H1 (cell line): ENCODE results near the gene AAK1. TPM values are rescaled to one million over a fixed set of nuclear protein-coding genes. Genes with fewer than 3 reads are reported as not detected.

ENCODE experiments used
- CTCF ChIA-PET: fragments of 300-600 bp; sonication (Branson Sonifier 250); formaldehyde crosslinking; loops from one replicate; lab custom pipeline; 2021; ENCODE audit not compliant: partially characterized antibody; lab: Charles Lee
- POLR2A ChIA-PET: fragments of 300-600 bp; sonication (Branson Sonifier 250); formaldehyde crosslinking; loops from one replicate; lab custom pipeline; 2021; ENCODE audit warnings: inconsistent platforms; ENCODE audit not compliant: partially characterized antibody; lab: Charles Lee
- DNase-seq, 2 experiments: peaks; one replicate each; pipeline versions ENCODE4 v3.0.0 to v3.0.0-alpha.2; 2010 to 2022; ENCODE audit warnings: low spot score in 2 of 2, low read depth in 1 of 2, mixed read lengths in 1 of 2
- FAIRE-seq: peaks from 2 replicates; lab custom pipeline; 2011; peaks lifted over from hg19 to GRCh38; lab: Jason Lieb, UNC
- H2AFZ ChIP-seq: 2 replicates; pipeline ENCODE4 v1.8.1; 2012; ENCODE audit warnings: low read length, inconsistent platforms
- H2AK5ac ChIP-seq: 2 replicates; pipeline ENCODE4 v1.6.1; 2013; ENCODE audit warnings: low read depth, low read length
- H2BK120ac ChIP-seq: replicated peaks from 2 replicates; pipeline ENCODE3; 2013; ENCODE audit warnings: low read depth, low read length, inconsistent platforms
- H2BK12ac ChIP-seq: 2 replicates; pipeline ENCODE4 v1.6.1; 2013; ENCODE audit warnings: low read depth, low read length
- H2BK15ac ChIP-seq: 2 replicates; pipeline ENCODE4 v1.6.1; 2013; ENCODE audit warnings: low read length
- H2BK20ac ChIP-seq: 2 replicates; pipeline ENCODE4 v1.6.1; 2013; ENCODE audit warnings: low read length
- H2BK5ac ChIP-seq: 2 replicates; pipeline ENCODE4 v1.6.1; 2013; ENCODE audit warnings: low read depth, low read length
- H3K14ac ChIP-seq: 2 replicates; pipeline ENCODE4 v1.6.1; 2013; ENCODE audit warnings: inconsistent platforms; ENCODE audit not compliant: insufficient read length
- H3K18ac ChIP-seq: 2 replicates; pipeline ENCODE4 v1.6.1; 2013; ENCODE audit warnings: low read length; ENCODE audit errors: extremely low read depth
- H3K23ac ChIP-seq: 2 replicates; pipeline ENCODE4 v1.6.1; 2013; ENCODE audit warnings: inconsistent platforms; ENCODE audit not compliant: insufficient read length
- H3K23me2 ChIP-seq: 2 replicates; pipeline ENCODE4 v1.6.1; 2013; ENCODE audit warnings: low read depth, low read length
- H3K27ac ChIP-seq: 2 replicates; pipeline ENCODE4 v1.6.1; 2011; ENCODE audit warnings: low read depth, low read length, inconsistent platforms
- H3K27me3 ChIP-seq, 4 experiments: replicated peaks in 1 of 4; 1 replicate in 1 of 4; 2 replicates in 3 of 4; pipeline versions ENCODE4 v1.6.1 to v1.8.1; 2011 to 2013; ENCODE audit warnings: low read length in 3 of 4, mild to moderate bottlenecking in 3 of 4, inconsistent platforms in 2 of 4, mixed read lengths in 2 of 4, moderate library complexity in 1 of 4; ENCODE audit not compliant: control insufficient read depth in 3 of 4, insufficient read depth in 3 of 4; ENCODE audit errors: extremely low read depth in 1 of 4
- H3K36me3 ChIP-seq, 4 experiments: 2 replicates each; pipeline versions ENCODE4 v1.6.1 to v1.8.1; 2011 to 2013; ENCODE audit warnings: mild to moderate bottlenecking in 4 of 4, low read length in 3 of 4, moderate library complexity in 2 of 4, control low read depth in 1 of 4, inconsistent platforms in 1 of 4; ENCODE audit not compliant: insufficient read depth in 4 of 4, control insufficient read depth in 2 of 4
- H3K4ac ChIP-seq: replicated peaks from 2 replicates; pipeline ENCODE3; 2013; ENCODE audit warnings: low read length, low read depth, mixed read lengths, inconsistent platforms; ENCODE audit not compliant: insufficient read length
- H3K4me1 ChIP-seq, 4 experiments: replicated peaks in 1 of 4; 1 replicate in 1 of 4; 2 replicates in 3 of 4; pipeline versions ENCODE4 v1.6.1 to v1.8.1; 2011 to 2013; ENCODE audit warnings: low read length in 3 of 4, inconsistent platforms in 2 of 4, mixed read lengths in 1 of 4; ENCODE audit not compliant: insufficient read depth in 4 of 4, control insufficient read depth in 3 of 4
- H3K4me2 ChIP-seq, 2 experiments: 2 replicates each; pipeline versions ENCODE4 v1.6.1 to v1.8.1; 2011 to 2013; ENCODE audit warnings: low read depth in 2 of 2, low read length in 2 of 2, control low read depth in 1 of 2, inconsistent platforms in 1 of 2, mild to moderate bottlenecking in 1 of 2; ENCODE audit not compliant: insufficient read depth in 1 of 2
- H3K4me3 ChIP-seq, 4 experiments: fragments of 200-600, 300-600 bp in 1 of 4; sonication (generic), shearing (Covaris generic), sonication (Bioruptor Twin) in 1 of 4; 2 replicates each; pipeline versions ENCODE4 v1.5.1 to v1.8.1; 2011 to 2016; ENCODE audit warnings: low read length in 4 of 4, low read depth in 3 of 4, control low read depth in 2 of 4, inconsistent platforms in 2 of 4, mild to moderate bottlenecking in 2 of 4, mixed read lengths in 1 of 4, moderate library complexity in 1 of 4; ENCODE audit not compliant: insufficient read depth in 2 of 4; ENCODE audit errors: extremely low read depth in 1 of 4
- H3K56ac ChIP-seq: replicated peaks from 2 replicates; pipeline ENCODE3; 2013; ENCODE audit warnings: low read depth, mild to moderate bottlenecking, mixed read lengths, low read length, inconsistent platforms; ENCODE audit not compliant: insufficient read length
- H3K79me1 ChIP-seq: 2 replicates; pipeline ENCODE4 v1.6.1; 2013; ENCODE audit warnings: low read depth, low read length, control low read depth
- H3K79me2 ChIP-seq, 2 experiments: 2 replicates each; pipeline versions ENCODE4 v1.6.1 to v1.8.1; 2012 to 2013; ENCODE audit warnings: low read length in 2 of 2, mild to moderate bottlenecking in 2 of 2, inconsistent platforms in 1 of 2; ENCODE audit not compliant: insufficient read depth in 2 of 2, control insufficient read depth in 1 of 2
- H3K9ac ChIP-seq, 4 experiments: replicated peaks in 1 of 4; 1 replicate in 1 of 4; 2 replicates in 3 of 4; pipeline versions ENCODE4 v1.6.1 to v1.8.1; 2011 to 2013; ENCODE audit warnings: low read depth in 3 of 4, low read length in 3 of 4, control low read depth in 2 of 4, mild to moderate bottlenecking in 2 of 4, moderate library complexity in 2 of 4, inconsistent platforms in 1 of 4; ENCODE audit errors: extremely low read depth in 1 of 4
- H3K9me3 ChIP-seq, 2 experiments: 2 replicates each; pipeline versions ENCODE4 v1.6.1 to v1.8.1; 2012 to 2013; ENCODE audit warnings: mild to moderate bottlenecking in 2 of 2, moderate library complexity in 2 of 2, control low read depth in 1 of 2, inconsistent platforms in 1 of 2, low read depth in 1 of 2, low read length in 1 of 2, mixed read lengths in 1 of 2; ENCODE audit not compliant: insufficient read depth in 2 of 2
- H4K20me1 ChIP-seq, 2 experiments: replicated peaks in 1 of 2; 2 replicates each; pipeline versions ENCODE3 to v1.8.1; 2011 to 2013; ENCODE audit warnings: inconsistent platforms in 2 of 2, low read length in 2 of 2, mild to moderate bottlenecking in 1 of 2; ENCODE audit not compliant: insufficient read depth in 2 of 2, control insufficient read depth in 1 of 2
- H4K5ac ChIP-seq: 2 replicates; pipeline ENCODE4 v1.6.1; 2013; ENCODE audit warnings: low read length, low read depth, mixed read lengths, inconsistent platforms; ENCODE audit not compliant: insufficient read length
- H4K8ac ChIP-seq: 2 replicates; pipeline ENCODE4 v1.8.0; 2013; ENCODE audit warnings: mild to moderate bottlenecking, moderate library complexity, low read length, inconsistent platforms; ENCODE audit not compliant: insufficient read depth; ENCODE audit errors: extremely low read depth
- H4K91ac ChIP-seq: replicated peaks from 2 replicates; pipeline ENCODE3; 2013; ENCODE audit warnings: low read length, mixed read lengths, inconsistent platforms; ENCODE audit not compliant: insufficient read length
- ASH2L ChIP-seq: fragments of 200-600, 300-600 bp; sonication (generic); IDR thresholded peaks from one replicate; pipeline ENCODE4 v1.7.1; 2017; ENCODE audit warnings: low read length
- CREB1 ChIP-seq: IDR thresholded peaks from 2 replicates; pipeline ENCODE4 v1.6.1; 2012; ENCODE audit warnings: inconsistent platforms
- EZH2 ChIP-seq: fragments of 200-600 bp; sonication (generic); IDR thresholded peaks from 2 replicates; pipeline ENCODE4 v1.7.1; 2012; ENCODE audit warnings: low read depth, mild to moderate bottlenecking, moderate library complexity, low read length, inconsistent platforms; ENCODE audit not compliant: severe bottlenecking
- FOSL1 ChIP-seq: IDR thresholded peaks from 2 replicates; pipeline ENCODE4 v1.6.1; 2011; ENCODE audit warnings: mild to moderate bottlenecking, low read depth, low read length, moderate library complexity; ENCODE audit not compliant: insufficient read depth
- GTF2F1 ChIP-seq: IDR thresholded peaks from 2 replicates; pipeline ENCODE4 v1.6.1; 2012; ENCODE audit warnings: low read depth, low read length, improper control_type of control experiment, borderline replicate concordance
- HDAC2 ChIP-seq, 2 experiments: fragments of 300-600 bp in 1 of 2; sonication (generic) in 1 of 2; IDR thresholded peaks; 2 replicates each; pipeline ENCODE4 v1.6.1; 2011 to 2012; ENCODE audit warnings: low read depth in 2 of 2, low read length in 2 of 2, mild to moderate bottlenecking in 2 of 2, moderate library complexity in 2 of 2, borderline replicate concordance in 1 of 2, inconsistent platforms in 1 of 2
- JUN ChIP-seq: IDR thresholded peaks from 2 replicates; pipeline ENCODE4 v1.6.1; 2011; ENCODE audit warnings: low read depth, mild to moderate bottlenecking, improper control_type of control experiment, low read length
- KDM1A ChIP-seq: fragments of 200-600, 300-600 bp; sonication (generic); IDR thresholded peaks from 2 replicates; pipeline ENCODE4 v1.7.1; 2016; ENCODE audit warnings: mild to moderate bottlenecking, low read length, borderline replicate concordance
- KDM5A ChIP-seq: fragments of 200-600 bp; IDR thresholded peaks from 2 replicates; pipeline ENCODE4 v1.7.1; 2012; ENCODE audit warnings: mild to moderate bottlenecking, low read length, inconsistent platforms, mixed read lengths
- POLR2A ChIP-seq, 2 experiments: IDR thresholded peaks; 1 replicate in 1 of 2; 2 replicates in 1 of 2; pipeline ENCODE4 v1.6.1; 2011; ENCODE audit warnings: low read depth in 2 of 2, low read length in 2 of 2, mild to moderate bottlenecking in 2 of 2; ENCODE audit errors: control extremely low read depth in 1 of 2
- POU5F1 ChIP-seq: IDR thresholded peaks from 2 replicates; pipeline ENCODE4 v1.6.1; 2011; ENCODE audit warnings: low read depth, mild to moderate bottlenecking, low read length, moderate library complexity
- RNF2 ChIP-seq: fragments of 200-900, 300-1000 bp; sonication (generic); IDR thresholded peaks from 2 replicates; pipeline ENCODE4 v1.7.1; 2016; ENCODE audit warnings: borderline replicate concordance, low read depth, mild to moderate bottlenecking, antibody characterized with exemption, low read length; ENCODE audit not compliant: poor library complexity, severe bottlenecking; ENCODE audit errors: missing control alignments
- SP2 ChIP-seq: IDR thresholded peaks from 2 replicates; pipeline ENCODE4 v1.6.1; 2012; ENCODE audit warnings: mild to moderate bottlenecking, low read length, inconsistent platforms
- TBP ChIP-seq: IDR thresholded peaks from 2 replicates; pipeline ENCODE4 v1.6.1; 2011; ENCODE audit warnings: low read depth, low read length, improper control_type of control experiment
- TCF12 ChIP-seq: IDR thresholded peaks from 2 replicates; pipeline ENCODE4 v1.6.1; 2011; ENCODE audit warnings: low read depth, mild to moderate bottlenecking, low read length
- WGBS, 2 experiments: shearing (Covaris generic) in 1 of 2; methylation state at CpG; one replicate each; pipeline versions ENCODE4 v1.1.6 to v1.1.7; 2013 to 2015; ENCODE audit warnings: low lambda C conversion rate in 2 of 2, mixed read lengths in 2 of 2, inconsistent platforms in 1 of 2, low coverage in 1 of 2, missing lambda C conversion rate in 1 of 2; ENCODE audit not compliant: insufficient replicate concordance in 2 of 2, insufficient coverage in 1 of 2, insufficient read length in 1 of 2; ENCODE audit errors: extremely low coverage in 1 of 2, missing lambda C conversion rate in 1 of 2; 5-methylcytosine and 5-hydroxymethylcytosine counted together
- polyA plus RNA-seq, 7 experiments: library from polyadenylated mRNA; depleted of rRNA in 3 of 7; stranded (reverse) in 5 of 7; unstranded in 2 of 7; fragments of >200 nt in 5 of 7; fragments of 200-250 nt in 2 of 7; gene quantifications; 1 replicate in 5 of 7; 2 replicates in 1 of 7; 4 replicates in 1 of 7; pipeline versions ENCODE4 v1.2.1 to v1.2.3, GENCODE V29; 2011 to 2013; ENCODE audit warnings: missing spikeins in 2 of 7, mixed read lengths in 2 of 7
- total RNA-seq: library from RNA; stranded (reverse); fragmentation: NEBNext Ultra II Directional; extraction: Animal tissue kit (Norgen Biotek cat#: 25700); gene quantifications from 2 replicates; pipeline ENCODE4 v1.2.1, GENCODE V29; 2021

The AAK1 gene
- total and polyA plus RNA-seq, 2 of the 8 experiments (the other 6 are each of a cell fraction or from before 2014, with no cell fraction given), result 10.0 to 40.5 TPM

DNA sequence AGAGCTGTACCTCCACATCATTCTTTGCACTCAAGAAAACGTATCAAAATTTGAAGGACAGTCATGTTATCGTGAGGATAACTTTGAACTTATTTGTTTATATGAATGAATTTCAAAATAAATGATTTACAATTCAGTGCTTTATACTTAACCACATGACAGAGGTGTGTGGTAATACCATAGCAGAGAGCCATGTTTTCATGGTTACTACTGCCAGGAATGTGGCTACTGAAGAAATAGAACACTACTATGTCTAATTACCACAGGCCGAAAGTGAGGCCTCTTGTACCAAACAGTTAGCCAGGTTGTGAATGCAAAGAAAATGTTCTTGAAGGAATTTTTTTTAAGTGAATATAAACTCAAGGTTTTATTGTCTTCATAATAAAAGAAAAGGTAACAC is 49.2 kb downstream of the AAK1 start:
- Histone ChIP-seq H3K9me3 (no peaks in the 10 kb centered on the region), H3K56ac (no peak overlapping the region), H3K23me2 (no peaks in the 10 kb centered on the region), H2BK20ac (no peak overlapping the region), H3K4me3 (no peak overlapping the region), H3K4me2 (no peak overlapping the region), H4K5ac (no peak overlapping the region), H4K8ac (no peak overlapping the region), H2BK5ac (no peak overlapping the region), H2BK15ac (no peak overlapping the region), H3K4me1 (no peaks in the 10 kb centered on the region; a peak in 1 of 7 replicates), H3K23ac (no peak overlapping the region), H3K36me3 (no peaks in the 10 kb centered on the region), H4K91ac (no peak overlapping the region), H3K27ac (no peak overlapping the region), H2BK12ac (no peak overlapping the region), H2AK5ac (no peak overlapping the region), H3K9ac (no peak overlapping the region), H3K79me2 (0 out of 4 replicates have a peak, but pooled peaks cover 0 to 2% of the 10 kb centered on the region in 2 experiments), H3K14ac (no peak overlapping the region), H3K18ac (no peak overlapping the region), H2AFZ (no peak overlapping the region), H3K27me3 (no peaks in the 10 kb centered on the region), H2BK120ac (no peak overlapping the region), H3K4ac (no peak overlapping the region), H4K20me1 (no peaks in the 10 kb centered on the region), H3K79me1 (peaks cover 4% of the 10 kb centered on the region; the same call in 1 of the 2 replicates)
- 94% methylated on average over 3 of the region's 3 CpGs; no CpG with 5 or more reads in 1 of the 2 experiments for WGBS, 2 experiments
- no peak for FAIRE-seq
- ChIA-PET CTCF (interaction anchor here (0.6 to 1.6 kb wide), 3 partner anchors 29 to 575 kb away, joined by 3 to 7 read pairs (median 3); no protein-coding TSS in a partner anchor), POLR2A (interaction anchor here (1.5 kb wide), 1 partner anchor 12 kb away, joined by 7 read pairs; no protein-coding TSS in a partner anchor)
- DNase-seq, result no peak
- TF ChIP-seq ASH2L (no peak), SP2 (no peak), EZH2 (no peak), TCF12 (no peak), RNF2 (no peak), POU5F1 (no peak), POLR2A (IDR thresholded peaks at IDR 0.05; ENCODE audit: control extremely low read depth in 1 of 2, low read depth in 2 of 2, low read length in 2 of 2) (no peak), GTF2F1 (no peak), KDM5A (no peak), KDM1A (no peak), TBP (no peak), FOSL1 (no peak), JUN (no peak), CREB1 (no peak), HDAC2 (IDR thresholded peaks at IDR 0.05; ENCODE audit: borderline replicate concordance in 1 of 2, low read depth in 2 of 2, low read length in 2 of 2) (no peak)
